ENCODE data around the gene ACBD6.
A peak's percentile ranks its signal among the peaks of the same experiment; 100 is the strongest.
"Not testable (repeated sequence)": the region's sequence is repeated elsewhere in the genome, so short reads cannot be mapped to it uniquely, and the experiment has no call there.

The ACBD6 gene, protein sequence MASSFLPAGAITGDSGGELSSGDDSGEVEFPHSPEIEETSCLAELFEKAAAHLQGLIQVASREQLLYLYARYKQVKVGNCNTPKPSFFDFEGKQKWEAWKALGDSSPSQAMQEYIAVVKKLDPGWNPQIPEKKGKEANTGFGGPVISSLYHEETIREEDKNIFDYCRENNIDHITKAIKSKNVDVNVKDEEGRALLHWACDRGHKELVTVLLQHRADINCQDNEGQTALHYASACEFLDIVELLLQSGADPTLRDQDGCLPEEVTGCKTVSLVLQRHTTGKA

DNA sequence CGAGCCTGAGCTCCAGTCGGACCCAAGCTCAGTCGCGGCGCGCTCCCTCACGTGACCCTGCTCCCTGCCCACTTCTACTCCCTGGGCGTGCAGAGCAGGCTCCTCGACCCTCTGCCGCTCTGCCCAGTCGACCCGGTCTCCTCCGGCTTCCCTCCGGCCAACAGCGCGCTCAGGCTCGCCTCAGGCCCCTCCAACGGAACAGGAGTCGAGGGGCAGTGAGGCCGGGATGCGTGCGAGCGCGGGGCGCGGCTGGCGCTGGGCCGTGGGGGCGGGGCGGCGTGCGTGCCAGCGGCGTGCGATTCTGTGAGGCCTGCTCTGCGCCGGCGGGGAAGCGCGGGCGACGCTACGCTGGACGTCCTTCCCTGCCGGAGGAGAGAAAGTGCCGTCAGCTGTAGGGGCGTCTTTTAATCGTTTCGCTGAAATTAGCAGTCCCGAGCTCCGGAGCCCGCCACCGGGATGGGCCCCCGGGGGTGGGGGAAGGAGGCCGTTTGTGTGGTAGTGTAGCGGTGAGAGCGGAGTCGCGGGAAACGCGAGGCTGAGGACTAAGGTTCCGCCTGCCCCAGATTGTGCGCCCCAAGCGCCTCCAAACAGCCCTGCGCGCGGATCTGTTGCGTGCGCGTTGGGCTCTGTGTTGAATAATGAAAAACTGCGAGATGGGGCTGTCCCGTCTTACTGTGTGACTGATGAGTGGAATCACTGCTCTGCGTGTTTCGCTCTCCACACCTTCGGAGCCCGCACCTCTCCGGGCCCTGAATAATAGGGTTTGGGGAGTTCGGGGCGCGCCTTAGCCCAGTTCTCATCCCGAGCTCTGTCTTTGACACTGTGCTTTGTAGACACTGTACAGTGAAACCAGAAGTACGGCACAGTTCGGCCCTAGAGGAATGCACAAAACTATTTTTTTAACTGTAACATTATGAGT is at the start of gene ACBD6:
Gene ACBD6 (minus strand): TSS at position 217 of the 919 bp plus-strand sequence. CDS start 311 bp downstream, outside the sequence.
- Histone ChIP-seq H3K4me1 (ENCODE audit: insufficient read depth, poor library complexity, severe bottlenecking) (peaks cover 10% of the 10 kb centered on the region), H3K36me3 (ENCODE audit: low read depth) (peaks cover 30% of the 10 kb centered on the region), H3K27me3 (ENCODE audit: insufficient read depth, poor library complexity, severe bottlenecking) (no peaks in the 10 kb centered on the region), H3K4me3 (ENCODE audit: severe bottlenecking) (peak within 1 kb of the TSS; percentile 77), H3K9me3 (ENCODE audit: severe bottlenecking) (no peaks in the 10 kb centered on the region), H3K27ac (ENCODE audit: poor library complexity, severe bottlenecking) (peak within 1 kb of the TSS; percentile 87)
- ATAC-seq (ENCODE audit: low read depth) = peak; percentile 89
- TF ChIP-seq, protein P1, sequence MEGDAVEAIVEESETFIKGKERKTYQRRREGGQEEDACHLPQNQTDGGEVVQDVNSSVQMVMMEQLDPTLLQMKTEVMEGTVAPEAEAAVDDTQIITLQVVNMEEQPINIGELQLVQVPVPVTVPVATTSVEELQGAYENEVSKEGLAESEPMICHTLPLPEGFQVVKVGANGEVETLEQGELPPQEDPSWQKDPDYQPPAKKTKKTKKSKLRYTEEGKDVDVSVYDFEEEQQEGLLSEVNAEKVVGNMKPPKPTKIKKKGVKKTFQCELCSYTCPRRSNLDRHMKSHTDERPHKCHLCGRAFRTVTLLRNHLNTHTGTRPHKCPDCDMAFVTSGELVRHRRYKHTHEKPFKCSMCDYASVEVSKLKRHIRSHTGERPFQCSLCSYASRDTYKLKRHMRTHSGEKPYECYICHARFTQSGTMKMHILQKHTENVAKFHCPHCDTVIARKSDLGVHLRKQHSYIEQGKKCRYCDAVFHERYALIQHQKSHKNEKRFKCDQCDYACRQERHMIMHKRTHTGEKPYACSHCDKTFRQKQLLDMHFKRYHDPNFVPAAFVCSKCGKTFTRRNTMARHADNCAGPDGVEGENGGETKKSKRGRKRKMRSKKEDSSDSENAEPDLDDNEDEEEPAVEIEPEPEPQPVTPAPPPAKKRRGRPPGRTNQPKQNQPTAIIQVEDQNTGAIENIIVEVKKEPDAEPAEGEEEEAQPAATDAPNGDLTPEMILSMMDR (IDR thresholded peaks at IDR 0.05; ENCODE audit: poor library complexity, severe bottlenecking) = no peak
- peak; percentile 80 for DNase-seq (ENCODE audit: low spot score)

DNA sequence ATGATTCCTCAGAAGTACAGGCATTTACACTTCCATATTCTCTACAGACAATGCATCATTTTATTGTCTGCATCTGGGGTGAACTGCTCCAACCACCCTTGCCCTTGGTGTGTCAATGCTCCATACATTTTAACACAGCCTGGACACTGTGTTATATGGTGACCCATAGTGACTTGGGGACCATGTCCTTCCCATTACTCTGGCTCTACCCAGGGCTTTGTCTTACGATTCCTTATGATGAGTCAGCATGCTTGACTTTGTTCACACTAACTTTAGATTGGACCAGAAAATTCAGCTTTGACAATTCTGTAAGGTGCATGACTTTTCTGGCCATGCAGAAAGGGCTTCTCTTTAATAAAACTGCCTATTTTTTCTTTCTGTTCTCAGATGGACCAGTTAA is 49.6 kb upstream of the ACBD6 start:
- Histone ChIP-seq H3K27me3 (ENCODE audit: insufficient read depth, poor library complexity, severe bottlenecking) (no peaks in the 10 kb centered on the region), H3K36me3 (ENCODE audit: low read depth) (no peaks in the 10 kb centered on the region), H3K4me3 (ENCODE audit: severe bottlenecking) (no peak overlapping the region), H3K4me1 (ENCODE audit: insufficient read depth, poor library complexity, severe bottlenecking) (no peaks in the 10 kb centered on the region), H3K27ac (ENCODE audit: poor library complexity, severe bottlenecking) (no peak overlapping the region), H3K9me3 (ENCODE audit: severe bottlenecking) (peaks cover 2% of the 10 kb centered on the region)
- TF ChIP-seq, protein P1 (IDR thresholded peaks at IDR 0.05; ENCODE audit: poor library complexity, severe bottlenecking) = no peak
- ATAC-seq (ENCODE audit: low read depth) = no peak
- DNase-seq (ENCODE audit: low spot score) = no peak

DNA sequence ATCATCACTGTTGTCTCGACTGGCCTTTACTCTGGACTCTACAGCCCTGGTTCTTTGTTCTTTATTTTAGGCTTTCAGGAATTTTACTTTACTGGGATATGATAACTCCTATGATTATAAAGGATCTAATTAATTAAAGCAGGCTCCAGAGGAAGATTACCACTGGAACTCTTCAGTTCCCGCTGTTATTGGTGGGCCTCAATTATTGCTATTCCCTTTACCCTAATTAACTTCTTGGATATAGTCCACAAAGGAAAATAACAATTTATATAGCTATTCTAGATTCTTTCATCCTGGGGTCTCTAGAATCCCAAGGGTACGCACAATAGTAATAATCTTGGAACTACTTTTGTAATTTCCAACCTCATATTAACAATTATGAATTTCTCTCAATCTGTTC is 47.9 kb upstream of the ACBD6 start:
- H3K27me3 ChIP-seq (ENCODE audit: insufficient read depth, poor library complexity, severe bottlenecking) = no peaks in the 10 kb centered on the region
- TF ChIP-seq, protein P1 (IDR thresholded peaks at IDR 0.05; ENCODE audit: poor library complexity, severe bottlenecking) = no peak
- no peak for ATAC-seq (ENCODE audit: low read depth)
- peaks cover 2% of the 10 kb centered on the region for H3K9me3 ChIP-seq (ENCODE audit: severe bottlenecking)
- H3K4me3 ChIP-seq (ENCODE audit: severe bottlenecking) = no peak overlapping the region
- no peak overlapping the region for H3K27ac ChIP-seq (ENCODE audit: poor library complexity, severe bottlenecking)
- H3K4me1 ChIP-seq (ENCODE audit: insufficient read depth, poor library complexity, severe bottlenecking) = no peaks in the 10 kb centered on the region
- DNase-seq (ENCODE audit: low spot score) = no peak
- no peaks in the 10 kb centered on the region for H3K36me3 ChIP-seq (ENCODE audit: low read depth)

DNA sequence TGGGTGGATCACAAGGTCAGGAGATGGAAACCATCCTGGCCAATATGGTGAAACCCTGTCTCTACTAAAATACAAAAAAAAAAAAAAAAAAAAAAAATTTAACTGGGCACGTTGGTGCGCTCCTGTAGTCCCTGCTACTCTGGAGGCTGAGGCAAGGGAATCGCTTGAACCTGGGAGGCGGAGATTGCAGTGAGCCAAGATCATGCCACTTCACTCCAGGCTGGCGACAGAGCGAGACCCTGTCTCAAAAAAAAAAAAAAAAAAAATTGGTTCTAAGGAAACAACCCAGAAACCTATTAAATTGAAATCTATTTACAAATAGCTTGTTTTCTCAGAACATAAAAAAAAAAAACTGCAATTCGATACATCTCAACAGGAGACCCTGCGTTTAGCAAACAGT is 47.4 kb upstream of the ACBD6 start:
- H3K27ac ChIP-seq (ENCODE audit: poor library complexity, severe bottlenecking); H3K36me3 ChIP-seq (ENCODE audit: low read depth); H3K4me3 ChIP-seq (ENCODE audit: severe bottlenecking); ATAC-seq (ENCODE audit: low read depth); H3K9me3 ChIP-seq (ENCODE audit: severe bottlenecking); H3K27me3 ChIP-seq (ENCODE audit: insufficient read depth, poor library complexity, severe bottlenecking); DNase-seq (ENCODE audit: low spot score); H3K4me1 ChIP-seq (ENCODE audit: insufficient read depth, poor library complexity, severe bottlenecking): not testable (repeated sequence)

DNA sequence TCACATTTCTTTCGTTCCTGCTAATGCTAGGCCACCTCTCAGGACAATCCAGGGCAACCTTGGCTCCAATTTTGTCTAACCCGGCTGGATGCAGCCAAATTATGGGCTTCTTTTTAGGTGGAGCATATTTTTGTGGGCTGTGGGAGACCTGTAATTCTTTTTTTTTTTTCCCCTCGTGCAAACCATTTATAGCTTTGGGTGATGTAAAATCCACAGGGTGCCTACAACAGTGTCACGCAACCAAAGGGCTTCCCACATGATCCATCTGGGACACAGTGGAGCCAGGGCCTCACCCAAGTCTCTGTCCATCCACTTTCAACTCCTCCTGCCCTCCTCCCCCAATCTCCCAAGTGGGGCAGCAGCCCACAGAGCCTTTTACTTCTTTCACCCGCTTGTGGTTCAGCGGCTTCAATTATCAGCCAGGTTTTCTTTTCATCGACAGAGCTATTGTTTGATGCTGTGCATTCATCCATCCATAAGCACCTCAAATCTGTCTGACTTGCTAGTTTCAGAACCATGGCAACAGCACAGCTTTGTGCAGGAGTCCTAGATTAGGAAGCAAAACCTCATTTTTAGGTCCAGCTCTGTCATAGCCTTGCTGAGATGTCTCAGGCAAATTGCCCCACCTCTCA is 46.4 kb upstream of the ACBD6 start:
- no peaks in the 10 kb centered on the region for H3K4me1 ChIP-seq (ENCODE audit: insufficient read depth, poor library complexity, severe bottlenecking)
- no peak for ATAC-seq (ENCODE audit: low read depth)
- no peak overlapping the region for H3K27ac ChIP-seq (ENCODE audit: poor library complexity, severe bottlenecking)
- no peaks in the 10 kb centered on the region for H3K36me3 ChIP-seq (ENCODE audit: low read depth)
- DNase-seq (ENCODE audit: low spot score) = no peak
- TF ChIP-seq, protein P1 (IDR thresholded peaks at IDR 0.05; ENCODE audit: poor library complexity, severe bottlenecking) = no peak
- no peaks in the 10 kb centered on the region for H3K27me3 ChIP-seq (ENCODE audit: insufficient read depth, poor library complexity, severe bottlenecking)
- no peak overlapping the region for H3K4me3 ChIP-seq (ENCODE audit: severe bottlenecking)
- H3K9me3 ChIP-seq (ENCODE audit: severe bottlenecking) = peaks cover 2% of the 10 kb centered on the region

Data from RWPE2 (cell line).